NT2/D1 (cell line): ENCODE data around the gene ZNRF2.

ENCODE experiments used
- DNase-seq: peaks from one replicate; pipeline ENCODE4 v3.0.0-alpha.2; 2011; ENCODE audit warnings: low read depth, low spot score
- H3K27me3 ChIP-seq: 2 replicates; pipeline ENCODE4 v1.6.0; 2011; ENCODE audit warnings: mild to moderate bottlenecking; ENCODE audit not compliant: insufficient read length, insufficient read depth
- H3K36me3 ChIP-seq: 2 replicates; pipeline ENCODE4 v1.6.1; 2011; ENCODE audit warnings: mild to moderate bottlenecking, low read length, mixed read lengths; ENCODE audit not compliant: insufficient read depth, insufficient read length
- H3K4me1 ChIP-seq: 2 replicates; pipeline ENCODE4 v1.5.1; 2011; ENCODE audit not compliant: insufficient read depth, insufficient read length
- H3K4me3 ChIP-seq: 2 replicates; pipeline ENCODE4 v1.5.1; 2011; ENCODE audit warnings: low read depth; ENCODE audit not compliant: insufficient read length
- H3K9ac ChIP-seq: 2 replicates; pipeline ENCODE4 v1.6.0; 2011; ENCODE audit warnings: low read depth; ENCODE audit not compliant: insufficient read length
- H3K9me3 ChIP-seq: 2 replicates; pipeline ENCODE4 v1.5.1; 2011; ENCODE audit warnings: mild to moderate bottlenecking, low read length; ENCODE audit not compliant: insufficient read depth
- SUZ12 ChIP-seq: IDR thresholded peaks from 2 replicates; pipeline ENCODE4 v1.6.1; 2011; ENCODE audit not compliant: insufficient read length, insufficient read depth; ENCODE audit errors: extremely low read depth
- YY1 ChIP-seq: IDR thresholded peaks from 2 replicates; pipeline ENCODE4 v1.6.1; 2011; ENCODE audit not compliant: insufficient read length, insufficient read depth
- ZNF274 ChIP-seq: IDR thresholded peaks from 2 replicates; pipeline ENCODE4 v1.6.1; 2011; ENCODE audit warnings: mild to moderate bottlenecking, low read depth, low read length

ZNRF2 gene

GRCh38 chr7:30327813-30328212, 43.4 kb downstream of the ZNRF2 start:
- H3K36me3 ChIP-seq: no peaks in the 10 kb centered on the region
- H3K4me1 ChIP-seq: no peaks in the 10 kb centered on the region
- H3K9ac ChIP-seq: no peak overlapping the region
- no peaks in the 10 kb centered on the region for H3K27me3 ChIP-seq
- TF ChIP-seq ZNF274 (no peak), SUZ12 (no peak), YY1 (no peak)
- no peak for DNase-seq
- no peak overlapping the region for H3K4me3 ChIP-seq
- no peaks in the 10 kb centered on the region for H3K9me3 ChIP-seq

- DNase-seq: no peak
- H3K36me3 ChIP-seq: no peaks in the 10 kb centered on the region
- no peak overlapping the region for H3K9ac ChIP-seq
- H3K4me3 ChIP-seq: no peak overlapping the region
- no peak for TF ChIP-seq YY1
- TF ChIP-seq SUZ12: no peak
- no peaks in the 10 kb centered on the region for H3K4me1 ChIP-seq
- no peaks in the 10 kb centered on the region for H3K9me3 ChIP-seq
- no peaks in the 10 kb centered on the region for H3K27me3 ChIP-seq
Observed at GRCh38 chr7:30328381-30328780, 44.0 kb downstream of the ZNRF2 start.

- no peak overlapping the region for H3K4me3 ChIP-seq
- H3K4me1 ChIP-seq: no peaks in the 10 kb centered on the region
- no peaks in the 10 kb centered on the region for H3K27me3 ChIP-seq
- no peaks in the 10 kb centered on the region for H3K9me3 ChIP-seq
- H3K9ac ChIP-seq: no peak overlapping the region
- TF ChIP-seq ZNF274 (no peak), SUZ12 (no peak), YY1 (no peak)
- no peak for DNase-seq
- H3K36me3 ChIP-seq: no peaks in the 10 kb centered on the region
Observed at GRCh38 chr7:30329716-30330115, 45.3 kb downstream of the ZNRF2 start.

- Histone ChIP-seq H3K4me3 (no peak overlapping the region), H3K36me3 (no peaks in the 10 kb centered on the region), H3K27me3 (no peaks in the 10 kb centered on the region), H3K9me3 (no peaks in the 10 kb centered on the region), H3K9ac (no peak overlapping the region), H3K4me1 (no peaks in the 10 kb centered on the region)
- DNase-seq: no peak
- TF ChIP-seq SUZ12 (no peak), ZNF274 (no peak), YY1 (no peak)
Observed at GRCh38 chr7:30330134-30331111, 46.0 kb downstream of the ZNRF2 start.

- TF ChIP-seq SUZ12 (no peak), YY1 (no peak), ZNF274 (no peak)
- H3K27me3 ChIP-seq: no peaks in the 10 kb centered on the region
- no peaks in the 10 kb centered on the region for H3K36me3 ChIP-seq
- H3K9ac ChIP-seq: no peak overlapping the region
- no peak overlapping the region for H3K4me3 ChIP-seq
- DNase-seq: no peak
- H3K9me3 ChIP-seq: no peaks in the 10 kb centered on the region
- H3K4me1 ChIP-seq: no peaks in the 10 kb centered on the region
Observed at GRCh38 chr7:30331338-30331737, 46.9 kb downstream of the ZNRF2 start.

GRCh38 chr7:30332549-30332948, 48.2 kb downstream of the ZNRF2 start:
- no peaks in the 10 kb centered on the region for H3K4me1 ChIP-seq
- no peaks in the 10 kb centered on the region for H3K36me3 ChIP-seq
- no peak overlapping the region for H3K9ac ChIP-seq
- TF ChIP-seq YY1 (no peak), SUZ12 (no peak), ZNF274 (no peak)
- H3K27me3 ChIP-seq: no peaks in the 10 kb centered on the region
- no peaks in the 10 kb centered on the region for H3K9me3 ChIP-seq
- DNase-seq: no peak
- no peak overlapping the region for H3K4me3 ChIP-seq

GRCh38 chr7:30335763-30336487, 51.5 kb downstream of the ZNRF2 start:
- Histone ChIP-seq H3K9ac (no peak overlapping the region), H3K36me3 (no peaks in the 10 kb centered on the region), H3K27me3 (no peaks in the 10 kb centered on the region), H3K9me3 (no peaks in the 10 kb centered on the region), H3K4me3 (no peak overlapping the region), H3K4me1 (no peaks in the 10 kb centered on the region)
- no peak for DNase-seq
- TF ChIP-seq ZNF274: no peak
- no peak for TF ChIP-seq SUZ12
- no peak for TF ChIP-seq YY1
